ENCODE results near the gene PLAGL2. TPM values are rescaled to one million over a fixed set of nuclear protein-coding genes. Genes with fewer than 3 reads are reported as not detected.

Gene PLAGL2
- total RNA-seq, 1 donor from 2014 or later: 70.4 TPM

DNA sequence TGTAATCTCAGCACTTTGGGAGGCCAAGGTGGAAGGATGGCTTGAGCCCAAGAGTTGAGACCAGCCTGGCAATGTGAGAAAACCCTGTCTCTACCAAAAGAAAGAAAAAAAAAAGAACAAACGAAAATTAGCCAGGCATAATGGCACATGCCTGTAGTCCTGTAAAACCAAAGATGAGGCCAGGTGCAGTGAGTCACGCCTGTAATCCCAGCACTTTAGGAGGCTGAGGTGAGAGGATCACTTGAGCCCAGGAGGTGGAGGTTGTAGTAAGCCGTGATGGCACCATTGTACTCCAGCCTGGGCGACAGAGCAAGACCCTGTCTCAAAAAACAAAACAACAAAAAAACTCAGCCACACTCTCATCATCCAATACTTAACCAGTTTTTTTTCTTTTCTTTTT, 37.4 kb upstream of the PLAGL2 start:
- DNase-seq (ENCODE audit: low read depth, low spot score): no peak
- Mint-ChIP-seq H3K4me1 (peaks cover 7% of the 10 kb centered on the region), H3K27me3 (ENCODE audit: low read depth) (no peaks in the 10 kb centered on the region), H3K36me3 (ENCODE audit: low read depth) (no peaks in the 10 kb centered on the region), H3K27ac (ENCODE audit: unreplicated experiment) (no peak overlapping the region), H3K9me3 (no peaks in the 10 kb centered on the region), H3K4me3 (no peak overlapping the region)
- no peak for TF ChIP-seq CTCF (conservative IDR thresholded peaks at IDR 0.05)

GRCh38 chr20:32244150-32244823, 36.7 kb upstream of the PLAGL2 start:
- H3K27ac Mint-ChIP-seq (ENCODE audit: unreplicated experiment): peak overlapping the region; percentile 14
- H3K4me1 Mint-ChIP-seq: peaks cover 7% of the 10 kb centered on the region
- H3K9me3 Mint-ChIP-seq: no peaks in the 10 kb centered on the region
- H3K27me3 Mint-ChIP-seq (ENCODE audit: low read depth): no peaks in the 10 kb centered on the region
- TF ChIP-seq CTCF (conservative IDR thresholded peaks at IDR 0.05): no peak
- no peak for DNase-seq (ENCODE audit: low read depth, low spot score)
- no peaks in the 10 kb centered on the region for H3K36me3 Mint-ChIP-seq (ENCODE audit: low read depth)
- H3K4me3 Mint-ChIP-seq: no peak overlapping the region

- TF ChIP-seq CTCF (conservative IDR thresholded peaks at IDR 0.05): no peak
- H3K4me1 Mint-ChIP-seq: peaks cover 7% of the 10 kb centered on the region
- no peak for DNase-seq (ENCODE audit: low read depth, low spot score)
- no peaks in the 10 kb centered on the region for H3K9me3 Mint-ChIP-seq
- no peak overlapping the region for H3K27ac Mint-ChIP-seq (ENCODE audit: unreplicated experiment)
- no peak overlapping the region for H3K4me3 Mint-ChIP-seq
- H3K27me3 Mint-ChIP-seq (ENCODE audit: low read depth): no peaks in the 10 kb centered on the region
- no peaks in the 10 kb centered on the region for H3K36me3 Mint-ChIP-seq (ENCODE audit: low read depth)
These were observed 34.3 kb upstream of the PLAGL2 start for GRCh38 chr20:32241807-32242206.

GRCh38 chr20:32240205-32240604, 32.7 kb upstream of the PLAGL2 start:
- Mint-ChIP-seq H3K36me3 (ENCODE audit: low read depth) (peaks cover 6% of the 10 kb centered on the region), H3K4me3 (no peak overlapping the region), H3K27ac (ENCODE audit: unreplicated experiment) (no peak overlapping the region), H3K4me1 (peaks cover 7% of the 10 kb centered on the region), H3K9me3 (no peaks in the 10 kb centered on the region), H3K27me3 (ENCODE audit: low read depth) (no peaks in the 10 kb centered on the region)
- no peak for DNase-seq (ENCODE audit: low read depth, low spot score)
- no peak for TF ChIP-seq CTCF (conservative IDR thresholded peaks at IDR 0.05)

- H3K4me1 Mint-ChIP-seq: peaks cover 7% of the 10 kb centered on the region
- H3K36me3 Mint-ChIP-seq (ENCODE audit: low read depth): peaks cover 8% of the 10 kb centered on the region
- DNase-seq (ENCODE audit: low read depth, low spot score): no peak
- no peak overlapping the region for H3K27ac Mint-ChIP-seq (ENCODE audit: unreplicated experiment)
- H3K9me3 Mint-ChIP-seq: no peaks in the 10 kb centered on the region
- H3K4me3 Mint-ChIP-seq: no peak overlapping the region
- H3K27me3 Mint-ChIP-seq (ENCODE audit: low read depth): no peaks in the 10 kb centered on the region
- no peak for TF ChIP-seq CTCF (conservative IDR thresholded peaks at IDR 0.05)
These were observed 31.2 kb upstream of the PLAGL2 start for GRCh38 chr20:32238483-32239425.
